Adipose tissue (tissue), 3 donors: ENCODE results near the gene DENND2D. TPM values are rescaled to one million over a fixed set of nuclear protein-coding genes. Genes with fewer than 3 reads are reported as not detected.

ENCODE experiments used
- H3K27ac ChIP-seq: one replicate; pipeline ENCODE4 v1.5.1; 2013; ENCODE audit warnings: low read depth, low read length
- WGBS, 3 donors: extraction: QIAGEN DNeasy Blood & Tissue Kit; methylation state at CpG; one replicate each; pipeline ENCODE4 v1.1.7; 2013; 5-methylcytosine and 5-hydroxymethylcytosine counted together
- polyA plus RNA-seq, 3 donors: library from polyadenylated mRNA; stranded (reverse); fragments of 200-250 nt; gene quantifications; one replicate each; pipeline ENCODE4 v1.2.3, GENCODE V29; 2013
- donor health status: healthy with polysubstance abuse.
- donor health status: Bipolar disorder and iron deficiency.
- donor health status: healthy.

Gene DENND2D
- polyA plus RNA-seq, 3 donors = 9.6 to 23.1 (median 19.6) TPM

- 47 to 60% (median 50%) methylated on average over 1 of the region's 1 CpG for WGBS, 3 donors
- no peak overlapping the region for H3K27ac ChIP-seq
Observed at GRCh38 chr1:111208921-111209320, 8.5 kb upstream of the DENND2D start.

DNA sequence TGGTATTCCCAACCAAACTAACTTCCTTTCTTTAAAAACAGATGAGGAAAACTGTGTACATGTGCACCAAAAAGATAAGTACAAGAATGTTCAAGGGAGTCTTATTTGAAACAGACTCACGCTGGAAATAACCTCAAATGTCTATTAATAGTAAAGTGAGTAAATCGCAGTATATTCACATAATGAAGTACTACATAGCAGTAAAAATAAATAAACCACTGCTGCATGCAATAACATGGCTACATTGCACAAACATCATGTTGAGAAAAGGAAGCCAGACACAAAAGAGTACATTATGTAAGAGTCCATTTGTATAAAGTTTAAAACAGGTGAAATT is 5.2 kb upstream of the DENND2D start:
- H3K27ac ChIP-seq = no peak overlapping the region
- 43 to 71% (median 52%) methylated on average over 2 of the region's 2 CpGs for WGBS, 3 donors

DNA sequence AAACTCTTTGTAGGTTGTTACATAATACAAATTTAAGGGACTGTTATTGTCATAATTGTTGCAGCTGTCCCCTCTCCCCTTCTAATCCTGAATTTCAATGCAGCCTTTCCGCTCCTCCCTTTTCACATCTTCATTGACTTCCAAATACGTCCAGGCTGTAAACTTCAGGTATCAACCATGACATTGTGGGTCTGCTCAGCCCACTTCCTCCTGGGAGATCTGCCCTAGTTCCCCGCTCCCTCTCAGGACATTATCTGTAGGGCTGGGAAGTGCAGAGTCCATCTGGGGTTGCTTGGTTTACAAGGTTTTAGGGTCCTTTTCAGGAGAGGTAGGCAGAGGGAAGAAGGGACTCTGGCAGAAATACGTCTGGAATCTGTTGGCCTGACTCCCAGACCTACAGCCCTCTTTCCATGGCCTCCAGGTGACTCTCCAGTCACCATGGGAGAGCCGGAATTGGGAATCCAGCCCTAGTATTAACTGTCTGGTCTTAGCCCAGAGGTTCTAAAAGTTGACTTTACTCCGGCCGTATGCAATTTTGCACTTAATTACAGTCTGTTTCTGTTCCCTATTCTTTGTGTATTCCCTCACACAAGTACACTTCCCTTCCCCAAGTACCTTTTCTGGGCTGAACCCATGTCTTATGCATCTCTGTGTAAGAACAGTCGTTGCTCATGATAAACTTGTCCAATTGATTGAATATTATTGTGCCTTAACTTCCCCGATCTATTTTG is 4.7 kb upstream of the DENND2D start:
- 50 to 65% (median 55%) methylated on average over 9 of the region's 9 CpGs for WGBS, 3 donors

GRCh38 chr1:111204201-111204982 is 3.9 kb upstream of the DENND2D start:
- 2 to 3% (median 3%) methylated on average over 55 to 61 of the region's 61 CpGs for WGBS, 3 donors
- peak overlapping the region; percentile 58 for H3K27ac ChIP-seq

More for the DNA sequence above, 4.7 kb upstream of the DENND2D start:
- no peak overlapping the region for H3K27ac ChIP-seq

GRCh38 chr1:111203681-111204200 is 3.3 kb upstream of the DENND2D start:
- 7 to 13% (median 9%) methylated on average over 29 to 41 of the region's 41 CpGs for WGBS, 3 donors

DNA sequence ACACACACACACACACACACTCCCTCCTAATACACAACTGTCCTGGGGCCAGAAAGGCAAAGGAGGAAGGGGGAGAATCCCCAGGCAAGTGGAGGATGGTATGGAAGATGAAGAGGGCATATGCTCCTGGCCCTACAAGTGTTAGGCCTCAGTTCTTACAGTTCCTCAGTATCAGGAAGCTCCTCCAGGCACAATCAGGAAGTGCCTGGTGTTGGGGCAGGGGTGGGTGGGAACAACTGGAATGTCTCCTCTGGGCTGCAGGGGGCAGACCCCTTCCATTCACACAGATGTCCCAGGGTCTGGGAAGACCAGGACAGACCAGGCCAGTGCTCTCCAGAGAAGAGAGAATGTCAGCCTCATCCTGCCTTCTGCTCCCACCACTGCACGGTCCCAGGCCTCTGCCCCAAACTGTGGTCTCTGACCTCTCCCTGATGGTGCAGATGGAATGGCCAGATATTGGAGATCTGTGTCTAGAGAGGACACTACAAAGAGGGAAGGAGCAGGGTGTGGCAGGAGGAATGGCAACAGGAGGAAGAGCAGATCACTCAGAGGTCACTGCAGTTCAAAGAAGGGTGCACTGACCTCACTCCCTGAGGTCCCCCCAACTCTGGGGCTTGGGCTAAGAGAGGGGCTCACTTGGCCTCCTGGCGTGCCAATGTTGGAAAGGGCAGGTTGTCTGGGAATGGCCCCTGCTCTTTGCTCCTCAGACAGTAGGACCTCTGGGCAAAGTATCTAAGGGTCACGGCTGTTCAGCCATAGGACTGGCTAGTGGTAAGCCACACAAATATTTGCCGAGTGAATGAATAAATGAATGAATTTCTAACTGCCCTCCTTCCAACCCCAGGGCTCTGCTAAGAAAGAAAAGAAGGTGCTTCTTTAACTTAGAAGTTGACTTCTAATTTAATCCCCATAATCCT is 2.5 kb upstream of the DENND2D start:
- WGBS, 3 donors = 55 to 60% (median 56%) methylated on average over 4 of the region's 4 CpGs
- no peak overlapping the region for H3K27ac ChIP-seq

More at GRCh38 chr1:111203681-111204200, 3.3 kb upstream of the DENND2D start:
- H3K27ac ChIP-seq = peak overlapping the region; percentile 58

- 91 to 98% (median 91%) methylated on average over 1 of the region's 1 CpG for WGBS, 3 donors
- no peak overlapping the region for H3K27ac ChIP-seq
Observed at GRCh38 chr1:111202366-111202706, 1.9 kb upstream of the DENND2D start.

DNA sequence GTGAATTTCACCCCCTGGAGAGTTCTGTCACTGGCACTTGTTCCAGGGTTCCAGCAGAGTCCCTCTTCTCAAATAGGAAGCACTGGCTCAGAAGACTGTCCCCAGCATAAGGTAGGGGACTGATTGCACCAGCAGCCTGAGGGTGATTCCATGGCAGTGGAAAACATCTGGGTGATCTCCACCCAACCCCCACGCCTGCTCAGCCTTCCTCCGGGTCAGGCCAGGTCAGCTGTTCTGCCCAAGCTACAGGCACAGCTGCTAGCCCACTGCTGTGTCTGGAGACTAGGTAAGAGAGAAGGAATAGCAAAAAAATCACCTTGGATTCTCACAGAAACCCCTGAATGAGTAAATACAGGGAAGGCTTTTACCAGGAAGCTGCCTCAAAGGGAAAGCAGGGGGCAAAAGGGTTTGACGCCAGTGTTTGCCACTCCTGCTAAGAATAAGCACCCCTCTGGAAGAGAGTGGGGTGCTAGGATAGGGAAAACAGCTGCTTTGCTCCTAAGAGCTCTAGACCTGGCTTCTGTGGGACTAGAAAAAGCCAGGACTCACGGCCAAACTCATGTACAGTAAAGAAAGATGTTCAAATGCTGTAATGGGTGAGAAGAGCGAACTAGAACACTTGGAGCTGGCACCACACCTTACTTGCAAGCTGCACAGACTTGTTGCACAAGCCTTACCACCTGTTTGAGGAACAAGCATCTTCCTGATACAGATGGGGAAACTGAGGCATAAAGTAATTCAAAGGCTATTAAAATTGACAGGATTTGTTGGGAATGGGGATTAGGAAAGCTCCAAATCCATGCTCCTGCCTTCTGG is 1.0 kb upstream of the DENND2D start:
- WGBS, 3 donors = 67 to 72% (median 72%) methylated on average over 5 of the region's 5 CpGs
- no peak overlapping the region for H3K27ac ChIP-seq

- H3K27ac ChIP-seq = no peak overlapping the region
- whole genome bisulfite sequencing, 3 donors = 37 to 75% (median 61%) methylated on average over 3 of the region's 3 CpGs
Observed at GRCh38 chr1:111200802-111201161, 336 bp upstream of the DENND2D start.

- no peak overlapping the region for H3K27ac ChIP-seq
- 74 to 90% (median 80%) methylated on average over 3 of the region's 3 CpGs for WGBS, 3 donors
Observed at GRCh38 chr1:111199329-111199728, 1.1 kb downstream of the DENND2D start.

- 90 to 93% (median 92%) methylated on average over 5 of the region's 5 CpGs for WGBS, 3 donors
Observed at GRCh38 chr1:111198836-111199235, 1.6 kb downstream of the DENND2D start.

GRCh38 chr1:111197598-111198284 is 2.7 kb downstream of the DENND2D start:
- WGBS, 3 donors = 53 to 82% (median 72%) methylated on average over 6 of the region's 6 CpGs
- H3K27ac ChIP-seq = no peak overlapping the region

More at GRCh38 chr1:111198836-111199235, 1.6 kb downstream of the DENND2D start:
- no peak overlapping the region for H3K27ac ChIP-seq

DNA sequence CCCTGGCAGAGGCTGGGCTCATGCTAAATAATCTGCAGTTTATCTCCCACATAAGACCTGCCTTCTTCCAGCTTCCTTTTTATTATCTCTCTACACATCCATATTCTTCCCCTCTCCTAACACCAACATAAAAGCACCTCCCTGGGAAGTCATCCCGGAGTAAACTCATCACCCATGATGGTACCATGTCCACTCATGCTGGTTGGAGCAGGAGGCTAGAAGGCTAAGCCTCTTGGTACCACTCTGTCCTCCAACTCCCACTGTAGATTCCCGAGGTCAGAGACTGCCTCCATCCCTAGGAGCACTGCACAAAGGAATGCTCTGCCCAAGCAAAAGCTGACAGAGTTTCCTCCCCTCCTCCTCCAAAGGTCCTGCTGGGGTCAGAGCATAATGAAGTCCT is 4.2 kb downstream of the DENND2D start:
- 82 to 93% (median 93%) methylated on average over 2 of the region's 2 CpGs for WGBS, 3 donors
- no peak overlapping the region for H3K27ac ChIP-seq

DNA sequence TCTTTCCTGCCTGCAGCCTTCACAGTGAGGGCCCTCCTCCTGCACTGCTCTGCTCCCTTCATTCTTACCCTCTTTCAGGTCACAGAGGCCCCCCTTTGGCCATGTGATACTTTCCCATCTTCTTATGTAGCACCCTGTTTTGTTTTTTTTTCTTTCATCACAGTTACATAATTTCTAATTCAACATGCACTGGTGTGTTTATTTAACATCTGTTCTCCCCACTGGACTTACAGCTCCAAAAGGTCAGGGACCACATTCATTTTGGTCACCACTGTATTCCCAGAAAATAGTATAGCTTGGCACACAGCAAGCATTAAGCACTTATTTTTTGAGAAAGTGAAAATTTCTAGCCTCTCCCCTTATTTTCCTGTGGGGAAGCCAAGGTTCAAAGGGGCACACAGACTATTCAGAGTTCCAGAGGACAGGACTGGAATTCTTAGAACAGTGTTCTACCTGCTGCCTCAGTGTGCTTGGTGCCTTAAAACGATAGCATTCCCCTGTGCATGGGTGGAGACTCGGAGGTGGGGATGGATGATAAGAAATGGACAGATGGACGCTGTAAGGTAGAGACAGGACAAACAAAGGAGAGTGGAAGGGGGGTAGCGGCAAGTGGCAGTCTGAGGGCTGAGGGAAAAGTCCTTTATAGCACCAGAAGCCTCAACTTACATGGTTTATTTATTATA is 5.3 kb downstream of the DENND2D start:
- 68 to 81% (median 75%) methylated on average over 4 of the region's 4 CpGs for WGBS, 3 donors
- H3K27ac ChIP-seq = no peak overlapping the region

- 87 to 91% (median 88%) methylated on average over 3 of the region's 3 CpGs for WGBS, 3 donors
- no peak overlapping the region for H3K27ac ChIP-seq
Observed at GRCh38 chr1:111193712-111194480, 6.5 kb downstream of the DENND2D start.
